ENCODE results near the gene CCDC71.

DNA sequence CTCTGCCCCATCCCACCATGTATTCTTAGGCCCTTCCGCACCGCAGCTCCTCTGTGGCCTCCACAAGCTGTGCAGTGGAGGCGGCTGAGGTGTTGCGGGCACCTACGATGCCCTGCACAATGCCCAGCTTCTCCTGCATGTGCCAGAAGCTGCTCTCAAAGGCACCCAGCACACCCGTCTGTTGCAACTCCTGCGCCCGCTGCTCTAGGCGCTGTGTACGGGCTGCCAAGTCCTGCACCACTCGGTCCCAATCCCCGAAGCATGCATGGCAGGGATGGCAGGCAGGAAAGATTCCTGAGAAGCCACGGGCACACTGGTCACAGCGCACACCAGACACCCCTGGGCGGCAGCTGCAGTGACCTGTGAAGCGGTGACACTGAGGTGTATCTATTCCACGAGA, 42.4 kb downstream of the CCDC71 start:
- TF ChIP-seq, protein P1, sequence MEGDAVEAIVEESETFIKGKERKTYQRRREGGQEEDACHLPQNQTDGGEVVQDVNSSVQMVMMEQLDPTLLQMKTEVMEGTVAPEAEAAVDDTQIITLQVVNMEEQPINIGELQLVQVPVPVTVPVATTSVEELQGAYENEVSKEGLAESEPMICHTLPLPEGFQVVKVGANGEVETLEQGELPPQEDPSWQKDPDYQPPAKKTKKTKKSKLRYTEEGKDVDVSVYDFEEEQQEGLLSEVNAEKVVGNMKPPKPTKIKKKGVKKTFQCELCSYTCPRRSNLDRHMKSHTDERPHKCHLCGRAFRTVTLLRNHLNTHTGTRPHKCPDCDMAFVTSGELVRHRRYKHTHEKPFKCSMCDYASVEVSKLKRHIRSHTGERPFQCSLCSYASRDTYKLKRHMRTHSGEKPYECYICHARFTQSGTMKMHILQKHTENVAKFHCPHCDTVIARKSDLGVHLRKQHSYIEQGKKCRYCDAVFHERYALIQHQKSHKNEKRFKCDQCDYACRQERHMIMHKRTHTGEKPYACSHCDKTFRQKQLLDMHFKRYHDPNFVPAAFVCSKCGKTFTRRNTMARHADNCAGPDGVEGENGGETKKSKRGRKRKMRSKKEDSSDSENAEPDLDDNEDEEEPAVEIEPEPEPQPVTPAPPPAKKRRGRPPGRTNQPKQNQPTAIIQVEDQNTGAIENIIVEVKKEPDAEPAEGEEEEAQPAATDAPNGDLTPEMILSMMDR (IDR thresholded peaks at IDR 0.05): no peak
- no peak for TF ChIP-seq POLR2A (IDR thresholded peaks at IDR 0.05)

All from uterus (tissue), 2 donors.